GM18870 (cell line): Measurements from ENCODE around the gene PGD.
"Not testable (repeated sequence)": the region's sequence is repeated elsewhere in the genome, so short reads cannot be mapped to it uniquely, and the experiment has no call there.

Source experiments
- ATAC-seq: cut with Tn5 transposase; IDR thresholded peaks from one replicate; pipeline ENCODE4 v1.9.1; 2021; ENCODE audit warnings: moderate library complexity; ENCODE audit not compliant: unreplicated experiment

Gene PGD

GRCh38 chr1:10398734-10399443, at the start of gene PGD:
PGD (plus strand) TSS chr1:10399064; CDS start chr1:10399118, 54 bp downstream.
- peak; percentile 93 for ATAC-seq

- no peak for ATAC-seq
Observed at GRCh38 chr1:10353282-10353681, 45.6 kb upstream of the PGD start.

GRCh38 chr1:10353693-10354092, 45.2 kb upstream of the PGD start:
- no peak for ATAC-seq

GRCh38 chr1:10360045-10360444, 38.8 kb upstream of the PGD start:
- ATAC-seq: no peak

GRCh38 chr1:10361515-10361914, 37.3 kb upstream of the PGD start:
- ATAC-seq: no peak

- no peak for ATAC-seq
Observed at GRCh38 chr1:10368194-10368593, 30.7 kb upstream of the PGD start.

- ATAC-seq: no peak
Observed at GRCh38 chr1:10374442-10374860, 24.4 kb upstream of the PGD start.

GRCh38 chr1:10377365-10378029, 21.4 kb upstream of the PGD start:
- not testable (repeated sequence) for ATAC-seq

GRCh38 chr1:10378081-10378841, 20.6 kb upstream of the PGD start:
- ATAC-seq: no peak

- ATAC-seq: no peak
Observed at GRCh38 chr1:10379101-10379620, 19.7 kb upstream of the PGD start.

GRCh38 chr1:10379676-10380075, 19.2 kb upstream of the PGD start:
- no peak for ATAC-seq

- ATAC-seq: no peak
Observed at GRCh38 chr1:10380594-10381275, 18.1 kb upstream of the PGD start.

GRCh38 chr1:10383630-10384029, 15.2 kb upstream of the PGD start:
- no peak for ATAC-seq

- ATAC-seq: no peak
Observed at GRCh38 chr1:10384219-10384618, 14.6 kb upstream of the PGD start.

- ATAC-seq: no peak
Observed at GRCh38 chr1:10386761-10387676, 11.8 kb upstream of the PGD start.

- no peak for ATAC-seq
Observed at GRCh38 chr1:10387677-10388386, 11.0 kb upstream of the PGD start.

GRCh38 chr1:10388387-10388715, 10.5 kb upstream of the PGD start:
- ATAC-seq: no peak

GRCh38 chr1:10389271-10389973, 9.4 kb upstream of the PGD start:
- no peak for ATAC-seq

- ATAC-seq: no peak
Observed at GRCh38 chr1:10396870-10397269, 2.0 kb upstream of the PGD start.
